Activated naive CD4-positive, alpha-beta T cell (primary cell): ENCODE data around the gene SLC29A3.

Experiments used
- DNase-seq, 4 experiments: peaks; one replicate each; lab custom pipeline; 2025; lab: John Stamatoyannopoulos, UW

SLC29A3 gene

GRCh38 chr10:71370031-71370430 is 51.0 kb downstream of the SLC29A3 start:
- DNase-seq = no peak

DNA sequence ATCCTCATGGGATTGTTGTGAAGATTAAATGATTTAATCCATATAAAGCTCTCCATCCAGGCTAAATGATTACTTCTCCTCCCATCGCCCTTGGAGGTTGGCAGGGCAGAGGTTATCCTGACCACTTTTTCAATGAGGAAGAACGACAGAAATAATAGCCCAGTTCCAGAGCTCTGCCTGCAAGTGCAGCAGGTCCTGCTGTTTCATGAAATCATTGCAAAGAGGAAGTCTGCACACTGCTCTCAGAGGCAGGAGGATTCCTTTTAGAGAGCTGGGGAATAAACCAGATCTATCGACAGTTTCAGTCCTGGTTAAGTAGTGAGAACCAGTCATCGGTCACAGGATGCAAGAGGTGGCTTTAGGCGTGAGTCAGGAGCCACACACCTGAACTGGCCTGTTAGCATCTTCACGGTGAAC is 52.7 kb downstream of the SLC29A3 start:
- DNase-seq = no peak

- DNase-seq = no peak
Measured at GRCh38 chr10:71372882-71373495, 53.9 kb downstream of the SLC29A3 start.

DNA sequence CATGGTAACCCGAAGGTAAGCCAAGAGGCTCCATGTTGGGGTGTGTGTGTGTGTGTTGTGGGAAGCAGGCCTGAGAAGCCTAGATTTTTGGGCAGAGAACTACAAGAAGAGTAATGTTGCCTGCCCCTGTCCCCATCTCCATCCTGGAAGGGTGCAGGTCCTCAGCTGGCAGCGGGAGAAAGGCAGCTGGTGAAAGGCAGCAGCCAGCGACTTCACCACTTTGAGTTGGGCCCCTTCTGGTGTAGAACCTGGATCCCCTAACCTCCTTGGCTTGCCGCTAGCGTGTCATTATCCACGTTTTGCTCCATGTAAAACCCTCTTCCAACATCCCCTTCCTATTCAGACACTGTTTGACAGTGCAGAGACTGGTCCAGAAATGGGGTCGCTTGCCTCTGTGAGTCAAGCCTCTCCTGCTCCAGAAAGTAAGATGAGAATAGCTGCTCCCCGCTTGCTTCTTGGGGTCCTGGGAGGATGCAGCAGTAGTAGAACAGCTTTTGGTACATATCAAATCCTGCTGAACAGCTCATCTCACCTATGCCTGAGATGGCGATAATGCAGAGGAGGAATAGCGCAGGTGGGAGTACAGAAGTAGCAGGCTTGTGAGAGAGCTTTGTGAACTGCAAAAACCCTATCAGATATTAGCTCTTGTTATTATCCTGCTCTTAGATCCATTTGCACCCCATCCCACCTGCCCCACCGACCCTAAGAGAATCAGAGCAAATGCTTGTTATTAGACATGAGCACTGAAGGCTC is 55.6 kb downstream of the SLC29A3 start:
- DNase-seq = no peak

- DNase-seq = no peak
Measured at GRCh38 chr10:71375952-71376351, 56.9 kb downstream of the SLC29A3 start.

GRCh38 chr10:71378336-71379117 is 59.5 kb downstream of the SLC29A3 start:
- DNase-seq = no peak

GRCh38 chr10:71379118-71379766 is 60.2 kb downstream of the SLC29A3 start:
- no peak for DNase-seq

DNA sequence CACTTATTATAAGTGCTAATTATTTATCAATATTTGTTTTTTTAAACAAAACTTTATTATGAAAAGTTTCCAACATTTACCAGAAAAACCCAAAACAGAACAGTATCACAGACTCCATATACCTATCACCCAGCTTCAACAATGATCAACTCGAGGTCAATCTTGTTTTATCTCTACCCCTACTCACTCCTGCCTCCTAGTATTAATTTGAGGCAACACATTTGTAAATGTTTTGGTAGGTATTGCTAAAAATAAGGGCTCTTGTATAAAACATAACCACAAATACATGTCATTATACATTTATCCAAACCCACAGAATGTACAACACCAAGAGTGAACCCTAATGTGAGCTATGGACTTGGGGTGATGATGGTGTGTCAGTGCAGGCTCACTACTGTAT is 61.8 kb downstream of the SLC29A3 start:
- DNase-seq = no peak

DNA sequence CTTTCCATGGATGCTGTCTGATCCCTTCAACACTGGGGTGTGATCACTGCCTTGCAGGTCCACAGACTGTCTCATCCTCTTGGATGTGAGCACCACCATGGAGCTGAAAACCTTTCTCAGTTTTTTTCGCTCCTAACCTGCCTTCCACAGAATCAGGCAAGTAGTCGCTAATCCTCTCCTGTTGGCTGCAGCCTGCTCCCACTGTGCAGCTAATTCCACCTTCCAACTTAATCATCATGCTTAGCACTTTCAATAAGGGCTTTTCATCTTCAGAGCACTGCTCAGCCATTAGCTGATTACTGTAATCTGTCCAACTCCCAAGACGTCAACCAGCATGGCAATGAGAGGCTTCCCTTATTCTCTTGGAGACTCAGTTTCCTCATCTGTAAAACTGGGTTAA is 62.6 kb downstream of the SLC29A3 start:
- DNase-seq = no peak

- DNase-seq = no peak
Measured at GRCh38 chr10:71382028-71382427, 63.0 kb downstream of the SLC29A3 start.

GRCh38 chr10:71382757-71383156 is 63.7 kb downstream of the SLC29A3 start:
- DNase-seq = no peak

DNA sequence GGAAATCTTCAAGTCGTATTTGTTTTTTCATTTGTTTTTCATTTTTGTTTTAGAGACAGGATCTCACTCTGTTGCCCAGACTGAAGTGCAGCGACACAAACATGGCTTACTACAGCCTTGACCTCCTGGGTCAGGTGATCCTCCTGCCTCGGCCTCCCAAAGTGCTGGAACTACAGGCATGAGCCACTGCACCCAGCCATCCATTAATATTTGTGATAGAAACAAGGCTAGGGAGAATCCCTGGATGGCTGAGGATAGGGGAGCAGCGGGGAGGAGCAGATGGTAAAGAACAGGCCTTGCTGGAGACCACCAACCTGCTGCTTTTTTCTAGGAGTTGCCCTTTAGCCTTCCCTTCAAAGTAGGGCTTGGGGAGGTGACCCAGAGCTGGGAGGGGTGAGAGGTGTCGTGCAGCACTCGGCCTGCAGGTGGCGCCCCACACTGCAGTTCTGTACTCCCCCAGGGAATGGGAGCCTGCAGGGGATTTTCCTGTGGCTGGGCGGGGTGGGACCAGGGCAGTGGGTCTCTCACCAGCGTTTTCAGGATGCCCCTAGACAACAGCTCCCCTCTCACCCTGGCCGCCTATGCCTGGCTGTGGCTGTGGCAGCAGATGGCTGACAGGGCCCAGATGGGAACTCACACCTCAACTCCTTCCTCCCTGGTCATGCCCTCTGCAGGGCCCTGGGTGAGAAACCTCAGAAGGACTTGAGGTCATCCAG is 65.1 kb downstream of the SLC29A3 start:
- peak; percentile 60 to 65 (median 63) for DNase-seq

GRCh38 chr10:71388171-71388570 is 69.1 kb downstream of the SLC29A3 start:
- no peak for DNase-seq

GRCh38 chr10:71388583-71389310 is 69.7 kb downstream of the SLC29A3 start:
- DNase-seq = no peak

DNA sequence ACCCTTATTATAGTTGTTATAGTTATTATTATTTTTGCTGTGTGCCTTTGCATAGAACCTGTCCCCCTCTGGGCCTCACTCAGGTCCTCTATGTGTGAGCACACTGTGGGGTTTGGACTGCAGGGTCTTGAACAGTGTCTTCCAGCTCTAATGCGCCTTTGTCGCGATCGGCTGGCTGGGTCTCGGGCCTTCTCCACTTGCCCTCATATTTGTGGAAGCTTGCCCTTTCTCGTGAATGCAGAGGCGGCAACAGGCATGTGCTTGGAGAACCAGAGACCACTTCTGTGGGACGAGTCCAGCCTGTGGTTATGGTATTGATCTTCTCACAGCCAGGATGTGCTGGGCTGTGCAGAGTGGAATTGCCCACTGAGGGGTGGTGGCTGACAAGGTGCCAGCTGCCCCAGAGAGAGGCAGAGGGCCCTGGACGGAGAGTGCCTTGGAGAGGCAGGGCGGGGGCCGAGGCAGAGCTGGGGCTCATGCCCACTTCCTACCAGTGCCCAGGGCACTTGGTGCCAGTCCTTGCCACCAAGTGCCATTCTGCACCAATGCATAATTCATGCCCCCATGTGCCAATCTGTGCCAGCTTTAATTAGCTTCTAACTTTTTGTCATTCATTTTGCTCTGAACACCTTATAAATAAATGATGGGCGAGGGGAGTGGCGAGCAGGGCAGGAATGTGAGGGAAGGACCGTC is 70.9 kb downstream of the SLC29A3 start:
- no peak for DNase-seq

GRCh38 chr10:71390461-71390835 is 71.4 kb downstream of the SLC29A3 start:
- no peak for DNase-seq

DNA sequence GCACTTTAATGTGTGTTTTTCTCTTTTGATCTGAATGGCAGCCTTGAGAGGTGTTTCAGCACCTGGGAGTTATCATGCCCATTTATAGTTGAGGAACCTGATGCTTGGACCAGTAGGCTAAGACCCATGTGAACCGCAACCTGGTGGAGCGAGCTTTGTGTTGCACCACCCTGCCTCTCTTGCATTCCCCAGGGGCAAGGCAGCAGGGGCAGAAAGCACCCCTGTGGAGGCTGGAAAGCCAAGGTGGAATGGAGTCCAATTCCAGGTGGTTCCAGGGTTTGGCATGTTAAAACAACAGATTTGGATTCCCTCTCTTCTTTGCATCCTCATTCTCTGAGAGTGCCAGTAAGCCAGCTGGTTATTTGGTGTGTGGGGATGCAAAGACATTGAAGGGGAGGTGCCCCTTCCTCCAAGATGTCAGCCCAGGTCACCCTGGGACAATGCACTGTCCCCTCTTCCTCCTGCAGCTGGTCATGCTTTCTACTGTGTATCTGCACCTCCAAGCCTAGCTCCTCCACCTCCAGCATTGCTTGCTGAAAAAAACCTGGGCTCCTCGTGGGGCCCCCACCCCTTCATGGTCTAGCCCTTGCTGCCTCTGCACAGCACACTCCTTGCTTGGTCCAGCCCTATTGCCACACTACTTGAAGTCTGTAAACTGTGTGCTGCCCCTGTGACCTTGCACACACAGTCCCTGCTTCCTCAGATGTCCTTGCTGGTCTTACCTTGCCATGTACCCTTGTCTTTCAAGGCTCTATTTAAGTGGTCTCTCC is 72.0 kb downstream of the SLC29A3 start:
- no peak for DNase-seq

- DNase-seq = no peak
Measured at GRCh38 chr10:71391701-71392100, 72.6 kb downstream of the SLC29A3 start.

DNA sequence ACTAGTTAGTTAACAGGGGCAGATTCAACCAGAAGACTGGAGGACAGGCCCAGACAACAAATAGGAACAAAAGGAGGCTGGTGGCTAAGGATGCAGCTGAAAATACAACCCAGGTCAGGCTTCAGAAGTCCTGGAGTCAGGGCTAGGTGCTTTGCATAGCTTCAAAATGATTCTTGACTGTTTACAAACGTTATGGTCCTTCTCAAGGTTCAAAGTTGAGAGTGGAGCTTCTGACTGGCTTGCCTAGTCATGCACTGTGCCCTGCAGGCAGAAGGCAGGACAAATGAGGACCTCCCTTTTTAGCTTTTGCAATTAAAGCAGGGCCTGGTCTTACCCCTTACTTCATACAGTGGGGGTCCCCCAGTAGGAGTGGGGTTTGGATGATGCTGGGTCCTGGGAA is 73.2 kb downstream of the SLC29A3 start:
- DNase-seq = no peak
